Stimulated activated CD8-positive, alpha-beta memory T cell treated with anti-CD3 and anti-CD28 coated beads, Interleukin-7, amount 100 ng/mL, for 1 hour (primary cell): ENCODE results near the gene CACNA1F.

Source experiments
- DNase-seq, 2 donors: peaks; one replicate each; pipeline ENCODE4 v3.0.0-alpha.2; 2020; ENCODE audit warnings: low read depth in 2 of 2

The CACNA1F gene

DNA sequence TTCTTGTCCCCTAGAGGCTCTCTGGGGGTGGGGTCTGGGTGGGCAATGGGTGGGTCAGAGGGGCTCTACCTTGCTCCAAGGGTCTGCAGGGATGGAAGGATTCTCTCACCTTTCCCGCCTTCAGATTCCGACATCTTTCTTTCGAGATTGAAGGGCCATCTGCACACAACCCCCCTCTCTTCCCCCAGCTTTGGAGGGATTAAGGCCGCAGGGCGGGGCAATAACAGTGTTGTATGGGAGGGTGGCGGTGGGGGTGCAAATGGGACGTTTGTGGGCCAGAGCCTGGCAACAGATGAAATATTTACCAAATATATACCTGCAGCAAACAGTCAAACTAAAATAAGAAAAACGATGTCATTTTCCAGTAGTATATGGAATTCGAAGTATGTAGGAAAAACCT lies at the start of gene CACNA1F:
Gene CACNA1F, minus strand, starts transcription at position 165 of the 400 bp plus-strand sequence. Its CDS starts 31 bp downstream, at position 134.
- no peak for DNase-seq

GRCh38 chrX:49282647-49283011 lies 49.5 kb upstream of the CACNA1F start:
- no peak for DNase-seq

DNA sequence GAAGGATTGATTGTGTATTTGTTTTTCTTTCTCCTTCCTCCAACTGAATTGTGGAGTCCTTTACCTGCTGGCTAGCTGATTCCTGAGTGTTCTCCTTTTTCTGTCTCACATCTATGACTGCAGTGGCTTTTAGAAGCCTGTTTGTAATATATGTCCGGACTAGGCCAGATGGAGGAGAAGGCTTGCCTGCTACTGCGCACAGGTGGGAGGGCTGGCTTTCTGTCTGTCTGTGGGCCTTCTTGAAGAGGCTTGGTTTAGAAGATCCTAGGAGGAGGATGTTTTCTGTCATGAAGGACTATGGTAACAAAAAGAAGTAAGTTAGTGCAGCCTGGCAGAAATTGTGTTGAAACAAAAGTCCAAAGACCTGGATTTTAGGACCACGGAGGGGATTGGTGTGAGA lies 44.9 kb upstream of the CACNA1F start:
- DNase-seq: no peak

DNA sequence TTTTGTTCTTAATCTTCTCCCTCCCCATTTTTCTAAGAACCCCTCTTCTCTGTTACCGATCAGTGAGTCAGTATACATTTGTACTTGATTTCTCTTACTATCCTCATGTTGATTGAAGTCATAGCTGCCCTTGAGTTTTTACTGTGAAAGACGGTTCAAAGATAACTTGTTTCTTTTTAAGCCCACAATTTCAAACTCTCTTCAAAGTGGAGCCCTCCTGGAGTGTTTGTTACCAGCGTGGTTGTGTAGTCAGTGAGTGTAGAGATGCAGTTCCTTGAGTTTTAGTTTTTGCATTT lies 44.3 kb upstream of the CACNA1F start:
- DNase-seq: no peak

GRCh38 chrX:49276671-49277534 lies 43.8 kb upstream of the CACNA1F start:
- no peak for DNase-seq

DNA sequence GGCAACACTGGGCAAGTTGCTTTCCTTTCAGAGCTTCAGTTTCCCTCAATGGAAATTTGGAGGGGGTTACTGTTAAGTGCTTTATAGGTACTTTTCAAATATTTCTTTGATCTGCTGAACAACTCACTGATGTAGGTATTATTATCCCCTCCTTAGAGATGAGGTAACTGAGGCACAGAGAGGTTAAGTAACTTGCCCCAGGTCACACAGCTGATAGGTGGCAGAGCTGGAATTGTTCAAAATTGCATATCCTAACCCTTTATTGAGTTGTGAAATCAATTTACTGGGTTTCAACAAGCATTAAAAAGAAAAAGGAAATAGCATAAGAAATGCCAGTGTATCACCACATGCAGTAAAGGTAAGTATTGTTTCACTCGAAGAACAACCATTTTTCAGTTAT lies 43.1 kb upstream of the CACNA1F start:
- DNase-seq: no peak

- DNase-seq: no peak
Observed at GRCh38 chrX:49273181-49273727, 40.1 kb upstream of the CACNA1F start.

DNA sequence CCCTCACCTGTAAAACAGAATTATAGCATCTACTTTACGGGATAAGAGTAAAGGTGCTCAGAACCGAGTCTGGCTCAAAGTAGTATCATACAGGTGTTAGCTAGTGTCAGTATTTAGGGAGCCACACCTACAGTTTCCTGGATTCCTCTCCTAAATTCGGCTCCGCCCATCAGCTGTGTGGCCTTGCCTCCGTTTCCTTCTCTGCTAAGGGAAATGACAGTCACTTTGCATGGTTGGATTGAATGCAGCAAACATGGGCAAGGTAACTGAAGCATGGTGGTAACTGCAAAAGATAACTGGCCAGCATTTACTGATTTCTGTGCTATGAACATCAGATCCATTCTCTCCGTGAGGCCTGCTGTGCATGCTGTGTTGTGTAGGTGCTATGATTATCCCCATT lies 39.3 kb upstream of the CACNA1F start:
- no peak for DNase-seq

GRCh38 chrX:49271341-49271740 lies 38.2 kb upstream of the CACNA1F start:
- DNase-seq: no peak

DNA sequence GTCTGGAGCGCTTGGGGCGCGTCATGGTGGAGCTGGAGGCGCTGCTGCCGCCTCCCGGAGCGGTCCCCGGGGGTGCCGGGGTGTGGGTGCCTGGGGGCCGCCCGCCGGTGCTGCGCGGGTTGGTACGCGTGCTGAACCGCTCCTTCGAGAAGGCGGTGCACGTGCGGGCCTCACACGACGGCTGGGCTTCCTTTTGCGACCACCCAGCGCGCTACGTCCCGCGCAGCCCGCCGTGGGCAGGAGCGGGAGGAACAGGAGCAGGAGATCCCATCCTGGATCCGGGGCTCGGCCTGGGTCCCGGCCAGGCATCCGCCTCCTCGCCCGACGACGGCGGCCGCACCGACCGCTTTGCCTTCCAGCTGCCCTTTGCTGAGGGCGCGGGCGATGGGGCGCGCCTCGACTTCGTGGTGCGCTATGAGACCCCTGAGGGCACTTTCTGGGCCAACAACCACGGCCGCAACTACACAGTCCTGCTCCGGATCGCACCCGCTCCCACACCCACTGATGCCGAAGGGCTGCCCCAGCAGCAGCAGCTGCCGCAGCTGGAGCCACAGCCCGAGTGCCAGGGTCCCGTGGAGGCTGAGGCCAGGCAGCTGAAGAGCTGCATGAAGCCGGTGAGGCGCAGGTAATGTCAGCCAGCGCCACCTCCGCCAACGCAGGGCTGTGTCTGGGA lies 37.2 kb upstream of the CACNA1F start:
- no peak for DNase-seq

GRCh38 chrX:49269767-49270248 lies 36.7 kb upstream of the CACNA1F start, which contains the start of gene PPP1R3F:
TSS of gene PPP1R3F (plus strand) at chrX:49269793. CDS start at chrX:49269870, 77 bp downstream.
- DNase-seq: peak in 1 of 2 donors; percentile 9

DNA sequence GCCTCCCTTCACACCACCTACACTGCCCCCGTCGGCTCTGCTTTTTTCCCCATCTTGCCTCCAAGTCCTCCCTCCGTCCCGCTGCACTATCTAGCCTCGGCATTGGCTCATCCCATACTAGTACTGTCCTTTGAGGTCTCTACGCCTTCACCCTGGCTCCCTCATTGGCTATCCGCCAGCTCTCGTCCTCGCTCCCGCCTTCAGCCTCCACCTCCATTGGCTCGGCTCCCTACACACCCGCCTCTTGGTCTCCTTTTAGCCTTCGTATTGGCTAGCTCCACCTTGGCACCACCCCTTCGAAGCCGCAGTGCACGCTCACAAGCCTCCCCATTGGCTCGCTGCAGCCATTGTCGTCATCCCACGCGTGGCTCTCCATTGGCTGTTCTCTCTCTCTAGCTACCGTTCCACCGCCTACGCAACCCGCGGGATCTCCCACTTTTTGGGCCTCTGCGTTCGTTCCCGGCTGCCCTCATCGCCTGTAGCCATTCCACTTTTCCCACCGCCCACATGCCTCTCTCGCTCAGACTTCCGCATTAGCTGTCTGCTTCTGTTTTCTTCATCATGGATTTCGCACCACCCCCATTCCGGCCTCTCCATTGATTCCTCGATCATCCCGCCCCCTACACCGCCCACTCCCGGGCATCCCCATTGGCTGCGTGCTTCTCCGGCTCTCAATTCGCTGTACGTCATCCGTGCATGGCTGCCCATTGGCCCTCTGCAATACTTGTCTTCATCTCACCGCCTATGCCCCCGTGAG lies 36.0 kb upstream of the CACNA1F start:
- DNase-seq: peak; percentile 75 to 82

DNA sequence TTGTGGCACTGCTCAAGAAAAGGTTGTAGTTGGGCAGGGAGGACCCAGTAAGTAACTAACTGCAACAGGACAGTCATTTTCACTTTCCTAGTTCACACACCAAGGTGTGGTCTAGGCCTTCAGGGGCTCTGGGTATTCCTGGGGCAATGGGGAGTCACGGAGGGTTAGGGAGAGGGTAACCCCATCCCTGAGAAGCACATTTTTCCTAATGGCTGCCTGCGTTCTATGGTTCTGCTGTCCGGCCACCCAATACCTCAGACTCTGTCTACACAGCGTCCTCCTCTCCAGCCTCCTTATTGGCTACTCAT lies 35.5 kb upstream of the CACNA1F start:
- no peak for DNase-seq

- DNase-seq: no peak
Observed at GRCh38 chrX:49266523-49267445, 33.6 kb upstream of the CACNA1F start.

DNA sequence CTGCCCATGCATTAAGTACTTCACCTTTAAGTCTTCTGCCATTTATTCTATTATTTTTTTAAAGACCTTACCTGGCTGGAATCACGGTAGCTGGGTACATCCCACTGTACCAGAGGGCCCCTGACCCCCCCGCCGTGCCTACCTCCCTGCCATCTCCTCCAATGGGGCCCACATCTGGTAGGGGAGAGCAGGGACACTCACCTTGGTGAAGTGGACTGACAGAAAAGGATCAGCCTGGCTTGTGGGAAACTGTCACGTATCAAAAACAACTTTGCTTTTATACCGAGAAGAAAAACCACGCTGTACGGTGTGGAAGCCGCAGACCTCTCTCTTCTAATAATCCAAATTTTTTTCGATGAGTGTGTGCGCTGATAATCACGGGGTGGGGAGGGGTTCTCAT lies 31.3 kb upstream of the CACNA1F start, which contains the start of gene FOXP3:
Gene FOXP3, minus strand, starts transcription at position 251 of the 400 bp plus-strand sequence. CDS start 6,205 bp downstream, outside the sequence.
- no peak for DNase-seq

GRCh38 chrX:49263631-49264030 lies 30.5 kb upstream of the CACNA1F start:
- no peak for DNase-seq

DNA sequence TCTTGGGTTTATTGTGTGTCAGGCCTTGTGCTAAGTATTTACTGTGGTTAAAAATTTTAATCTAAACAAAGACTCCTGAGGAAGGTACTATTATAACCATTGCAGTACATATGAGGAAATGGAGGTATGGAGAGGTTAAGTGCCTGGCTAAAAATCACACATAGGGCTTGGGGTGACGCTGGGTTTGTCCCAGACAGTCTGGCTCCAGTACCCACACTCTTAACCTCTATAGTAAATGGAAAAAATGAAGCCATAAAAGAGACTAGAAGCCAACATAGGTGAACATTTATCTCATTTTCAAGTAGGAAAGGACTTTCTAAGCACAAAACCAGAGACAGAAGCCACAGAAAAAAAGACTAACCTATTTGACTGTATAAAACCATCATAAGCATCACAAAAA lies 29.5 kb upstream of the CACNA1F start:
- DNase-seq: no peak

- no peak for DNase-seq
Observed at GRCh38 chrX:49260221-49260985, 27.3 kb upstream of the CACNA1F start.

DNA sequence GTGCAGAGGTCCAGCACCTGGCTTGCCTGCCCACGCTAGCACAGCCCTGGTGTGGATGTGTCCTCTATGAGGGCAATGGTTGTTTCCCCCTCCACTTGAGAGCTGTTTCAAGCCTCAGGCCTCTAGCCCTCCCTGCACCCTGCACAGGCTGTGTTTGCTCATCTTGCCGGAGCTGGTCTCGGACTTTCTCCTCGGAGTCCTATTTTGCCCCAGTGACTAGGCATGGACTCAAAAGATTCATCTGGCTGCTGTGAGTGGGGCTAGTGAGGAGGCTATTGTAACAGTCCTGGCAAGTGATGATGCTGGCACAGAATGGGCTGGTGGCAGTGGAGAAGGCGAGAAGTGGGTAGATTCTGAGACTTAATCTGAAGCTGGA lies 25.6 kb upstream of the CACNA1F start:
- DNase-seq: no peak
